ENCODE results near the gene KRTAP4-9. TPM values are rescaled to one million over a fixed set of nuclear protein-coding genes. Genes with fewer than 3 reads are reported as not detected.
"Not testable (repeated sequence)": the region's sequence is repeated elsewhere in the genome, so short reads cannot be mapped to it uniquely, and the experiment has no call there.

KRTAP4-9 gene
- total RNA-seq, 1 donor from 2014 or later: not detected

GRCh38 chr17:41121742-41122141 lies 16.6 kb downstream of the KRTAP4-9 start:
- no peak overlapping the region for H3K9ac ChIP-seq
- DNase-seq (ENCODE audit: low spot score): no peak
- TF ChIP-seq CTCF (IDR thresholded peaks at IDR 0.05): no peak
- TF ChIP-seq EZH2 (IDR thresholded peaks at IDR 0.05): no peak
- TF ChIP-seq EZH2phosphoT487 (IDR thresholded peaks at IDR 0.05): no peak
- H3K36me3 ChIP-seq: no peaks in the 10 kb centered on the region
- H3K27ac ChIP-seq: no peak overlapping the region
- no peaks in the 10 kb centered on the region for H3K79me2 ChIP-seq (ENCODE audit: low read depth)
- peaks cover 5% of the 10 kb centered on the region for H3K27me3 Mint-ChIP-seq (ENCODE audit: insufficient read depth, low read depth)
- H3K27ac Mint-ChIP-seq: no peak overlapping the region
- H3K27me3 ChIP-seq: no peaks in the 10 kb centered on the region
- H3K4me1 Mint-ChIP-seq: peaks cover 5% of the 10 kb centered on the region
- no peak overlapping the region for H3K4me2 ChIP-seq
- H2AFZ ChIP-seq (replicated peaks): no peak overlapping the region
- H3F3A ChIP-seq (ENCODE audit: low read depth): no peaks in the 10 kb centered on the region
- no peaks in the 10 kb centered on the region for H3K9me3 Mint-ChIP-seq
- H3K4me1 ChIP-seq: no peaks in the 10 kb centered on the region
- H3K36me3 Mint-ChIP-seq: no peaks in the 10 kb centered on the region
- no peaks in the 10 kb centered on the region for H3K9me3 ChIP-seq (ENCODE audit: low read depth)
- H4K20me1 ChIP-seq (ENCODE audit: low read depth): no peaks in the 10 kb centered on the region
- no peak overlapping the region for H3K4me3 ChIP-seq
- no peak overlapping the region for H3K4me3 Mint-ChIP-seq

DNA sequence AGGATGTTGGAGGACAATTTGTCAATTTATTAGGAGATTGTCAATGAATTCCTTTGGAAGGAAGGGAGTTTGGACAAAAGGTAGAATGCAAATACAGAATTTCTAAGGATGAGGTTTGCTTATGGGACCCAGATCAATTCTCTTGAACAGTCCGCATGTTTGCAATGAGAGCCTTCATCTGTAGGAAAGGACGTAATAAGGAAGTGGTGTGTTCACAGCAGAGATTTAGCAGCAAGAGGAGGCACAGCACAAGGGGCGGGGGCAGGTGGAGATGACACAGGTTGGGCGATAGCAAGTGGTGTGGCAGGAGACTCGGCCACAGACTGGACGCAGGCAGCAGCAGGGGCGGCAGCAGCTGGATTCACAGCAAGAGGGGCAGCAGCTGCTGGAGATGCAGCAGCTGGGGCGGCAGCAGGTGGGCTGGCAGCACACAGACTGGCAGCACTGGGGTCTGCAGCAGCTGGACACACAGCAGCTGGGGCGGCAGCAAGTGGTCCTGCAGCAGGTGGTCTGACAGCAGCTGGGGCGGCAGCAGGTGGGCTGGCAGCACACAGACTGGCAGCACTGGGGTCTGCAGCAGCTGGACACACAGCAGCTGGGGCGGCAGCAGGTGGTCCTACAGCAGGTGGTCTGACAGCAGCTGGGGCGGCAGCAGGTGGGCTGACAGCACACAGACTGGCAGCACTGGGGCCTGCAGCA lies 18.3 kb downstream of the KRTAP4-9 start:
- not testable (repeated sequence) for H3K4me1 Mint-ChIP-seq; H3K79me2 ChIP-seq (ENCODE audit: low read depth); H3K27me3 ChIP-seq; H3K27ac Mint-ChIP-seq; H3K9me3 ChIP-seq (ENCODE audit: low read depth); H3K27ac ChIP-seq; H3K4me1 ChIP-seq; H3K4me3 ChIP-seq; H3K36me3 ChIP-seq; H3K9ac ChIP-seq; H4K20me1 ChIP-seq (ENCODE audit: low read depth); H3K4me2 ChIP-seq; H3K9me3 Mint-ChIP-seq; H3F3A ChIP-seq (ENCODE audit: low read depth); H3K27me3 Mint-ChIP-seq (ENCODE audit: insufficient read depth, low read depth); H3K36me3 Mint-ChIP-seq; DNase-seq (ENCODE audit: low spot score); H3K4me3 Mint-ChIP-seq
- peak overlapping the region; percentile 40 for H2AFZ ChIP-seq (replicated peaks)

GRCh38 chr17:41123991-41124371 lies 18.8 kb downstream of the KRTAP4-9 start, which contains the start of gene KRTAP4-12:
Gene KRTAP4-12 (minus strand): TSS chr17:41124182. CDS start chr17:41124122, 60 bp downstream.
- not testable (repeated sequence) for H3K4me1 ChIP-seq; DNase-seq (ENCODE audit: low spot score); H3K9ac ChIP-seq; H3K36me3 ChIP-seq; H3K27ac ChIP-seq; H3K27me3 Mint-ChIP-seq (ENCODE audit: insufficient read depth, low read depth); H3K4me1 Mint-ChIP-seq; H3K79me2 ChIP-seq (ENCODE audit: low read depth); H3K9me3 Mint-ChIP-seq; H3K36me3 Mint-ChIP-seq; H3K4me3 Mint-ChIP-seq; H3K4me3 ChIP-seq; H3K27ac Mint-ChIP-seq; H3K4me2 ChIP-seq; H4K20me1 ChIP-seq (ENCODE audit: low read depth); H3K9me3 ChIP-seq (ENCODE audit: low read depth); H3K27me3 ChIP-seq; H3F3A ChIP-seq (ENCODE audit: low read depth)
- peak within 1 kb of the TSS; percentile 40 for H2AFZ ChIP-seq (replicated peaks)

- Histone ChIP-seq H3K4me2 (no peak overlapping the region), H3K36me3 (no peaks in the 10 kb centered on the region), H3K79me2 (ENCODE audit: low read depth) (no peaks in the 10 kb centered on the region), H4K20me1 (ENCODE audit: low read depth) (no peaks in the 10 kb centered on the region), H3K9me3 (ENCODE audit: low read depth) (no peaks in the 10 kb centered on the region), H3K9ac (no peak overlapping the region), H3K27me3 (no peaks in the 10 kb centered on the region), H3K4me3 (no peak overlapping the region), H2AFZ (replicated peaks) (no peak overlapping the region), H3K27ac (no peak overlapping the region), H3K4me1 (no peaks in the 10 kb centered on the region), H3F3A (ENCODE audit: low read depth) (no peaks in the 10 kb centered on the region)
- peaks cover 5% of the 10 kb centered on the region for H3K4me1 Mint-ChIP-seq
- no peak for TF ChIP-seq EZH2phosphoT487 (IDR thresholded peaks at IDR 0.05)
- TF ChIP-seq EZH2 (IDR thresholded peaks at IDR 0.05): no peak
- TF ChIP-seq CTCF (IDR thresholded peaks at IDR 0.05): no peak
- no peak overlapping the region for H3K27ac Mint-ChIP-seq
- DNase-seq (ENCODE audit: low spot score): no peak
- H3K4me3 Mint-ChIP-seq: no peak overlapping the region
- peaks cover 2% of the 10 kb centered on the region for H3K27me3 Mint-ChIP-seq (ENCODE audit: insufficient read depth, low read depth)
- H3K36me3 Mint-ChIP-seq: no peaks in the 10 kb centered on the region
- no peaks in the 10 kb centered on the region for H3K9me3 Mint-ChIP-seq
Measured at GRCh38 chr17:41125064-41125463, 19.9 kb downstream of the KRTAP4-9 start.
